ENCODE results near the gene MCOLN2. TPM values are rescaled to one million over a fixed set of nuclear protein-coding genes. Genes with fewer than 3 reads are reported as not detected.

Gene MCOLN2
- total and polyA plus RNA-seq, 2 experiments from 2014 or later, result 0.31 TPM; not detected in 1

GRCh38 chr1:84956655-84957054 is 40.3 kb downstream of the MCOLN2 start:
- Histone ChIP-seq H3K27me3 (replicated peaks; ENCODE audit: insufficient read depth) (no peaks in the 10 kb centered on the region), H3K4me3 (no peak overlapping the region), H3K9ac (no peak overlapping the region), H2AFZ (no peak overlapping the region), H3K79me2 (ENCODE audit: insufficient read depth) (no peaks in the 10 kb centered on the region), H3K27ac (no peak overlapping the region), H3K36me3 (ENCODE audit: low read depth) (no peaks in the 10 kb centered on the region), H3K9me2 (ENCODE audit: insufficient read depth) (no peaks in the 10 kb centered on the region), H3F3A (ENCODE audit: insufficient read depth) (peaks cover 22% of the 10 kb centered on the region), H3K4me1 (ENCODE audit: insufficient read depth) (peaks cover 15% of the 10 kb centered on the region), H4K20me1 (ENCODE audit: insufficient read depth) (no peaks in the 10 kb centered on the region), H3K4me2 (ENCODE audit: unreplicated experiment) (no peak overlapping the region), H3K9me3 (ENCODE audit: low read depth) (no peaks in the 10 kb centered on the region)
- TF ChIP-seq EZH2 (IDR thresholded peaks at IDR 0.05; ENCODE audit: insufficient read depth, poor library complexity, severe bottlenecking) (no peak), EZH2phosphoT487 (IDR thresholded peaks at IDR 0.05; ENCODE audit: insufficient read depth, low read depth) (no peak)
- 82 to 88% methylated on average over 6 of the region's 6 CpGs for WGBS, 2 experiments (ENCODE audit: low coverage in 1 of 2, low lambda C conversion rate in 2 of 2, missing lambda C conversion rate in 2 of 2)
- no peak for DNase-seq
- in situ Hi-C loops (cut with MboI), result no loop called here

- H3K9me2 ChIP-seq (ENCODE audit: insufficient read depth), result no peaks in the 10 kb centered on the region
- no peaks in the 10 kb centered on the region for H3K9me3 ChIP-seq (ENCODE audit: low read depth)
- no peak overlapping the region for H3K9ac ChIP-seq
- no peaks in the 10 kb centered on the region for H3K27me3 ChIP-seq (replicated peaks; ENCODE audit: insufficient read depth)
- H3F3A ChIP-seq (ENCODE audit: insufficient read depth), result peaks cover 16% of the 10 kb centered on the region
- H3K27ac ChIP-seq, result no peak overlapping the region
- H4K20me1 ChIP-seq (ENCODE audit: insufficient read depth), result no peaks in the 10 kb centered on the region
- no peak for TF ChIP-seq EZH2phosphoT487 (IDR thresholded peaks at IDR 0.05; ENCODE audit: insufficient read depth, low read depth)
- TF ChIP-seq EZH2 (IDR thresholded peaks at IDR 0.05; ENCODE audit: insufficient read depth, poor library complexity, severe bottlenecking), result no peak
- no peak for DNase-seq
- no peaks in the 10 kb centered on the region for H3K79me2 ChIP-seq (ENCODE audit: insufficient read depth)
- H3K4me3 ChIP-seq, result no peak overlapping the region
- no peaks in the 10 kb centered on the region for H3K36me3 ChIP-seq (ENCODE audit: low read depth)
- peaks cover 13% of the 10 kb centered on the region for H3K4me1 ChIP-seq (ENCODE audit: insufficient read depth)
- H2AFZ ChIP-seq, result no peak overlapping the region
- no peak overlapping the region for H3K4me2 ChIP-seq (ENCODE audit: unreplicated experiment)
- 82% methylated on average over 6 of the region's 6 CpGs for WGBS, 2 experiments (ENCODE audit: low coverage in 1 of 2, low lambda C conversion rate in 2 of 2, missing lambda C conversion rate in 2 of 2)
- in situ Hi-C loops (cut with MboI), result no loop called here
These were observed 40.8 kb downstream of the MCOLN2 start for GRCh38 chr1:84956097-84956496.

- no peak for DNase-seq
- Histone ChIP-seq H3K9ac (no peak overlapping the region), H3K79me2 (ENCODE audit: insufficient read depth) (no peaks in the 10 kb centered on the region), H3F3A (ENCODE audit: insufficient read depth) (peaks cover 11% of the 10 kb centered on the region; the same call in 1 of the 2 replicates), H3K4me3 (no peak overlapping the region), H3K27me3 (replicated peaks; ENCODE audit: insufficient read depth) (no peaks in the 10 kb centered on the region), H3K9me2 (ENCODE audit: insufficient read depth) (no peaks in the 10 kb centered on the region), H3K4me2 (ENCODE audit: unreplicated experiment) (no peak overlapping the region), H3K4me1 (ENCODE audit: insufficient read depth) (peaks cover 19% of the 10 kb centered on the region), H3K27ac (no peak overlapping the region), H2AFZ (no peak overlapping the region), H3K9me3 (ENCODE audit: low read depth) (no peaks in the 10 kb centered on the region), H3K36me3 (ENCODE audit: low read depth) (no peaks in the 10 kb centered on the region), H4K20me1 (ENCODE audit: insufficient read depth) (no peaks in the 10 kb centered on the region)
- TF ChIP-seq EZH2phosphoT487 (IDR thresholded peaks at IDR 0.05; ENCODE audit: insufficient read depth, low read depth), result no peak
- no peak for TF ChIP-seq EZH2 (IDR thresholded peaks at IDR 0.05; ENCODE audit: insufficient read depth, poor library complexity, severe bottlenecking)
- in situ Hi-C loops (cut with MboI), result loop anchor here (10.0 to 25.0 kb wide), 3 partner anchors 305 to 462 kb away; partner anchors contain the start of genes C1orf52 and RPF1
These were observed 47.2 kb downstream of the MCOLN2 start for GRCh38 chr1:84949664-84950063.

GRCh38 chr1:84947536-84948410 is 49.1 kb downstream of the MCOLN2 start:
- WGBS, 2 experiments (ENCODE audit: low coverage in 1 of 2, low lambda C conversion rate in 2 of 2, missing lambda C conversion rate in 2 of 2), result 70 to 76% methylated on average over 5 of the region's 5 CpGs
- no peaks in the 10 kb centered on the region for H3K9me3 ChIP-seq (ENCODE audit: low read depth)
- H3K36me3 ChIP-seq (ENCODE audit: low read depth), result no peaks in the 10 kb centered on the region
- no peak overlapping the region for H2AFZ ChIP-seq
- H3F3A ChIP-seq (ENCODE audit: insufficient read depth), result peaks cover 11% of the 10 kb centered on the region; the same call in 1 of the 2 replicates
- in situ Hi-C loops (cut with MboI), result loop anchor here (10.0 to 25.0 kb wide), 3 partner anchors 307 to 460 kb away; partner anchors contain the start of genes C1orf52 and RPF1
- H3K9ac ChIP-seq, result no peak overlapping the region
- no peak overlapping the region for H3K27ac ChIP-seq
- no peaks in the 10 kb centered on the region for H3K9me2 ChIP-seq (ENCODE audit: insufficient read depth)
- no peak for TF ChIP-seq EZH2 (IDR thresholded peaks at IDR 0.05; ENCODE audit: insufficient read depth, poor library complexity, severe bottlenecking)
- no peak for TF ChIP-seq EZH2phosphoT487 (IDR thresholded peaks at IDR 0.05; ENCODE audit: insufficient read depth, low read depth)
- H3K4me1 ChIP-seq (ENCODE audit: insufficient read depth), result peaks cover 19% of the 10 kb centered on the region
- H3K27me3 ChIP-seq (replicated peaks; ENCODE audit: insufficient read depth), result no peaks in the 10 kb centered on the region
- no peak overlapping the region for H3K4me3 ChIP-seq
- no peaks in the 10 kb centered on the region for H3K79me2 ChIP-seq (ENCODE audit: insufficient read depth)
- DNase-seq, result no peak
- no peak overlapping the region for H3K4me2 ChIP-seq (ENCODE audit: unreplicated experiment)
- H4K20me1 ChIP-seq (ENCODE audit: insufficient read depth), result no peaks in the 10 kb centered on the region
